Measurements from ENCODE around the gene NHLH1.

- TF ChIP-seq CTCF (IDR thresholded peaks at IDR 0.05) (no peak), POLR2AphosphoS5 (IDR thresholded peaks at IDR 0.05; ENCODE audit: low read depth, low read length) (no peak), REST (IDR thresholded peaks at IDR 0.05; ENCODE audit: insufficient read depth in 1 of 2, low read depth in 2 of 2, low read length in 1 of 2) (no peak)
Measured at GRCh38 chr1:160361814-160362167, 5.1 kb upstream of the NHLH1 start.

Data from Panc1 (cell line).